GM19467 (cell line): Measurements from ENCODE around the gene FBXL20.
"Not testable (repeated sequence)": the region's sequence is repeated elsewhere in the genome, so short reads cannot be mapped to it uniquely, and the experiment has no call there.

ENCODE experiments used
- ATAC-seq: cut with Tn5 transposase; IDR thresholded peaks from one replicate; pipeline ENCODE4 v1.9.1; 2021; ENCODE audit warnings: mild to moderate bottlenecking, moderate library complexity; ENCODE audit not compliant: unreplicated experiment

Gene FBXL20

DNA sequence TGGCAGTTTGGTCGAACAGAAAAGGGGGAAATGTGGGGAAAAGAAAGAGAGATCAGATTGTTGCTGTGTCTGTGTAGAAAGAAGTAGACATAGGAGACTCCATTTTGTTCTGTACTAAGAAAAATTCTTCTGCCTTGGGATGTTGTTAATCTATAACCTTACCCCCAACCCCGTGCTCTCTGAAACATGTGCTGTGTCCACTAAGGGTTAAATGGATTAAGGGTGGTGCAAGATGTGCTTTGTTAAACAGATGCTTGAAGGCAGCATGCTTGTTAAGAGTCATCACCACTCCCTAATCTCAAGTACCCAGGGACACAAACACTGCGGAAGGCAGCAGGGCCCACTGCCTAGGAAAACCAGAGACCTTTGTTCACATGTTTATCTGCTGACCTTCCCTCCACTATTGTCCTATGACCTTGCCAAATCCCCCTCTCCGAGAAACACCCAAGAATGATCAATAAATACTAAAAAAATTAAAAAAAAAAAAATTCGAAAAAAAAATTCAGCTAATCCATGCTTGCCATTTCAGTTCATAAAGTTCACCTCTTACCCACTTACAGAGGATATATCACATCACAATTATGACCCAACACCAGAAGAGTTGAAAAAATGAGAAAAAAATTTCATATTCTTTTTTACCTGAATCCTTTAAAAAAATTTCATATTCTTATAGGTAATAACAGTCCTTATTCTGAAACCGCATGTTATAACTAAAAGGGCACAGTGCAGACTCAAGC, 67.2 kb downstream of the FBXL20 start:
- not testable (repeated sequence) for ATAC-seq

DNA sequence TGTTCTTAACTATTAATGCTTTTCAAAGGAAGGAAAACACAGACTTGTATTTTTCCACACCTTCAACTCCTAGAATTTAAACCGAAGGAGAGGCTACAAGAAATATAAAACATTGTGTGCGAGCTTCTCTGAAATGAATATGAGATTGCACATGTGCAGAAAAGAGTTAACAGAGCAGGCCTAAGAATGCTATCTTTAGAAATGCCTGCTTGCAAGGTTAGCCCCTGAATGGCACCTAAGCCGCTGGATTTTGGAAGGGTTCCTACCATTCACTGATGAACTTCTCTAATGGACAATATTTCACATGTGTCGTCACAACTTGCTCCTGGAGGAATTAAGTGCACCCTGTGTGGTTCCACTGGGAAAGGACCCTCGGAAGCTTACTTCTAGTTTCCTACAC, 69.3 kb downstream of the FBXL20 start:
- no peak for ATAC-seq

GRCh38 chr17:39328815-39329214, 72.6 kb downstream of the FBXL20 start:
- ATAC-seq, result no peak

- no peak for ATAC-seq
Observed at GRCh38 chr17:39327109-39327508, 74.3 kb downstream of the FBXL20 start.

DNA sequence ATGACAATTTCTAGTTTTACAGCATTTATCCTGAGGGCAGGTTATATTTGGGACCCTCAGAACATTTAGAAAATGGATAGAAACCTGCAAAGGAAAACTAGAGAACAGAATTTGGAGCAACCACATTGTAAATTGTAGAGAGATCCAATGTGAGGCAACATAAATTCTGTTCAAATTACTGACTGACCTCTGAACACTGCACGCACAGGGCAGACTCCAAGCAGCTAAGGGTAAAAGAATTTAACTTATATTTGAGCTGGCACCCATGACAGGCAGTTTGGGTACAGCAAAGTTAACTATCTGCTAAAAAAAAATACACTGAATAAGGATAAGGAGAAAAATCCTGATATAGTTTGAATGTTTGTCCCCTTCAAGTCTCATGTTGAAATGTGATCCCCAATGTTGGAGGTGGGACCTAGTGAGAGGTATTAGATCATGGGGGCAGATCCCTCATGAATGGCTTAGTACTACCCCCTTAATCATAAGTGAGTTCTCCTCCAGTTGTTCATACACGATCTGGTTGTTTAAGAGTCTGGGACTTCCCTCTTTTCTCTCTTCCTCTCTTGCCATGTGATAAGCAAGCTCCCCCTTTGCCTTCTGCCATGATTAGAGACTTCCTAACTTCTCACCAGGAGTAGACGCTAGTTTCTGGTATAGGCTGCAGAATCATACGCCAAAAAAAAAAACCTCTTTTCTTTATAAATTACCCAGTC, 75.7 kb downstream of the FBXL20 start:
- ATAC-seq, result no peak

DNA sequence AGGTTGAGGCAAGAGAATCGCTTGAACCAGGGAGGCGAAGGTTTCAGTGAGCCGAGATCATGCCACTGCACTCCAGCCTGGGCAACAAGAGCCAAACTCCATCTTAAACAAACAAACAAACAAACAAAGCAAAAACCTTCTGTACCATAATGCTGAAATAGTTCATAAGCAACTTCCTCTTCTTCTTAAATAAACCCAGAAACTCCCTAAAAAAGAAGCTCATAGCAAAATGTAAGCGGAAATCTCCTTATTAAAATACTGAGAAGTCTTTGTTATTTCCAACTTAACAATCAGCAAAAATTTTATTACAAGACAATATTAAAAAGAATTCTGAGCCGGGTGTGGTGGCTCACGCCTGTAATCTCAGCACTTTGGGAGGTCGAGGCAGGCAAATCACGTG, 82.8 kb downstream of the FBXL20 start:
- no peak for ATAC-seq

DNA sequence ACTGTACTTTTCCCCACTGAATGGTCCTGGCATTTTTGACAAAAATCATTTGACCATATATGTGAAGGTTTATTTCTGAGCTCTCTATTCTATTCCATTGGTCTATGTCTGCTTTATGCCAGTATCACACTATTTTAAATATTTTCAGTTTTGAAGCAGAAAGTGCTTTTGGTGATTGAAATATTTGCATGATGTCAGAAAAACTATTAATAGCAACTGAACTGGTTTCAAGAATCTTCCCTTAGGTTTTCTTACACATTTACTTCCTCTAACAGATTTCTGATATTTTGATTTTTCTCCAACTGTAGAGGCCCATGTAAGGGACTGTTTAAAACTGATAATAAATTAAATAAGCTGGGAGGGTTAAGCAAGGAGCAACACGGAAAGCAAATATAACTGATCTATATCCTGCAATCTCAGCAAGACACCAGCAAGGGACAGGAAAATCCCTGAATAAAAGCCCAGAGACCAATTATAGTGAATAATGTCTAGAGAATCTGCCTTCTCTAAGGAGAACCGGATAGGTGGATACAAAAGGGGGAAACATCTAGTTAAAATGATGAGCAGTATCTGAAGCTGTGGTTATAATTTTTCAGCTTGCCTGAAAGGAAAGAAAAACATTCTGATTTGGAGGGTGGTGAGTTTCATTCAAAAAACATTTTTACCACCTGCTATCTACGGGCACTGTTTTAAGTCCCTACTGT, 94.8 kb downstream of the FBXL20 start:
- ATAC-seq, result no peak

DNA sequence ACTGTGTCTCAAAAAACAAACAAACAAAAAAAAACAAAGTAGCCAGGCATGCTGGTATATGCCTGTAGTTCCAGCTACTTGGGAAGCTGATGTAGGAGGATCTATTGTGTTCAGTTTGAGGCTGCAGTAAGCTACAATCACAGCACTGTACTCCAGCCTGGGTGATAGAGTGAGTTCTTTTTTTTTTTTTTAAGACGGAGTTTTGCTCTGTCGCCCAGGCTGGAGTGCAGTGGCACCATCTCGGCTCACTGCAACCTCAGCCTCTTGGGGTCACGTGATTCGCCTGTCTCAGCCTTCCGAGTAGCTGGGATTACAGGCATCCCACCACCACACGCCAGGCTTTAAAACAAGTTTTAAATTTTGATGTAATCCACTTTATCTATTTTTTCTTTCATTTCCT, 95.4 kb downstream of the FBXL20 start:
- no peak for ATAC-seq

GRCh38 chr17:39304188-39304587, 97.2 kb downstream of the FBXL20 start:
- no peak for ATAC-seq

GRCh38 chr17:39294060-39294459, 107.4 kb downstream of the FBXL20 start:
- ATAC-seq, result no peak

GRCh38 chr17:39292546-39292945, 108.9 kb downstream of the FBXL20 start:
- ATAC-seq, result not testable (repeated sequence)

- not testable (repeated sequence) for ATAC-seq
Observed at GRCh38 chr17:39286513-39286912, 114.9 kb downstream of the FBXL20 start.

GRCh38 chr17:39284685-39285084, 116.7 kb downstream of the FBXL20 start:
- no peak for ATAC-seq

DNA sequence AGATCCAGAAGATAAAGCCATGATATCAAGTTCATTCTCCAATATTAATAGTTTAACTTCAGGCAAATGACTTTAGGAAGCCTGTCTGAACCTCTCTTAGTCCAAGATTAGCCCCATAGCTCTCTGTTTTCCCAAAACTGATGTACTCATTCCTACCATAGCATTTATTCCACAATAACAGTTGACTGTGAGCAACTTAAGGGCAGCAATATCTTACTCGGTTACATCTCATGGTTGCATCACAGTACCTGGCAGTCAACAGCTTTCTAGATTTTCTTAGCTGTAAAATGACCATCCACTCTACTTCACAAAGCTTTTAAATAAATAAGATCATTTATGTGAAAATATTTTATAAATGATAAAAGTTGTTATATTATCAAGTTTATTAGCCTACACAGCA, 117.5 kb downstream of the FBXL20 start:
- ATAC-seq, result no peak

GRCh38 chr17:39283098-39283497, 118.3 kb downstream of the FBXL20 start:
- ATAC-seq, result no peak

GRCh38 chr17:39281806-39282205, 119.6 kb downstream of the FBXL20 start:
- no peak for ATAC-seq

DNA sequence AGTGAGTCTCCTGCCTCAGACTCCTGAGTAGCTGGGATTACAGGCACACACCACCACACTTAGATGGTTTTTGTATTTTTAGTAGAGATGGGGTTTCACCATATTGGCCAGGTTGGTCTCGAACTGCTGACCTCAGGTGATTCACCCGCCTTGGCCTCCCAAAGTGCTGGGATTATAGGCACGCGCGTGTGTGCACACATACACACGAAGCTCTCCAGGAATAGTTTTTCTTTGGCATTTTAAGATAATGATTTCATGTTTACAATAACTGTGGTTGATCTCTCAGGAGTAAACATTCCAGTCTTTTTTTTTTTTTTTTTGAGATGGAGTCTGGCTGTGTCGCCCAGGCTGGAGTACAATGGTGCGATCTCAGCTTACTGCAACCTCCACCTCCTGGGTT, 123.2 kb downstream of the FBXL20 start:
- ATAC-seq, result not testable (repeated sequence)

DNA sequence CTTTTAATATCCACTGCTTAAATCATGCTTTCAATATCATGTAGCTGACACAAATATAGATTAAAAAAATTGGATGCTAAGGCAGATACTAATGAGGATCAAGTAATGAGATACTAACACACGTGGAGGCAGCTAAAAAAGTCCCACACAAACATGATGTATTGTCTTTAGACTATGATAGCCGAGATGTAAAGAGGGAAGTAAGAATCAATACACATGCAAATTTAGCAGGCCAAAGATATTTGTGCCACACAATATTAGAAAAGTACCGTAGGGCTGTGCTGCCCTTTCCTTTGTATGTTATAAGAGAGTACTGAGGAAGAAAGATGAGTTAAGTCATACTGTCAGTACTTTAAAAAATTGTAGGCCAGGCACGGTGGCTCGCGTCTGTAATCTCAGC, 124.3 kb downstream of the FBXL20 start:
- ATAC-seq, result no peak

- no peak for ATAC-seq
Observed at GRCh38 chr17:39276113-39276512, 125.3 kb downstream of the FBXL20 start.

DNA sequence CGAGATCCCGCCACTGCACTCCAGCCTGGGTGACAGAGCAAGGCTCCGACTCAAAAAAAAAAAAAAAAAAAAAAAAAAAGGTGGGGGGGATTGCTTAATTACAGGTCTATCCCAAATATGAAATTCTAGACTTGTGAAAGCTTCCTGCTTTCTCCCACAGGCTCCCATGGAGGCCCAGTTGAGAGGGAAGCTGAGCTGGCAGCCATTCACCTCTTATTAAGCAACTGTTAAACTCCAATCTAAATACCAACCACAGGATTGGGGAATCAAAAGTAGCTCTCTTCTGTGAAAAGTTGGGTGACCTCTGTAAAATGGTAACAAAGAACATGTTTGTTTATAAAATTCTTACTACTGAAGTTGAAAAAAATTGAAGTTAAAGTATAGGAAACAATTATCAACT, 129.9 kb downstream of the FBXL20 start:
- ATAC-seq, result no peak

DNA sequence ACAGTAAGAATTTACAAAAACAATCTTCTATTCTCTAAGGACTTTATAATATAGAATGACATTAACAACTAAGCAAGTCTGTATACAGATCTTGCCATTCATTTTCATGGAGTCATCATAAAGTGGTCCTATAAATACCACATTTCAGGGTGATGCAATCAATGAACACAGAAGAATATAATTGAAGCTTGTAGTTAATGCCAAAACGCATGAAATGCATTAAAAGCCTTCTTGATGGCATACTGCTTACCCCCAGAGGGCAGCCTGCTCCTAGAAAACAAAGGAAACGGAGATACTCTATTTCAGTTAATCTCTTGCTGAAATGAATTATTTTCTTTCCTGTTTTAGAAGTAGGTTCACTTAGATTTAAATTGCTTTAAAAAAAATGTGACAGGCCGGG, 130.5 kb downstream of the FBXL20 start:
- ATAC-seq, result no peak

DNA sequence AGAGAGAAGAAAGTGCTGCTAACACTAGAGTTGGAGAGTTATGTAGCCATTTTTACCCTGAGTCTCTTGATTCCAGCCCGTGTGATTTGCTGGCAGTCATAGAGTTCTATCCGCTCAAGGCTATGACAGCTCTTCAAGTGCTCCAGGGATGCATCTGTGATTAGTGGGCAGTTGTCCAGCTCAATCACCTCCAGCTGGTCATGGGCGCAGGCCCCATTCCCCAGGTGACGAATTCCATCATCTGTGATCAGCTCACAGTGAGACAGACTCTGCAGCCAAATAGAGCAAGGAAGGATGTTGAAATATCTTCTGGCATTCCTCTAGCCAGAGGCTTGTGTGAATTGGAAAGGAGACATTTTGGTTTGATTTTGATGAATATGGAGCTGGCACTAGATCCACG, 137.3 kb downstream of the FBXL20 start:
- ATAC-seq, result no peak
